Activated CD8-positive, alpha-beta T cell treated with anti-CD3 and anti-CD28 coated beads, Interleukin-2, amount 10 ng/mL, durations not matched to agents 7 days and 5 days (primary cell): ENCODE results near the gene JAK3. TPM values are rescaled to one million over a fixed set of nuclear protein-coding genes. Genes with fewer than 3 reads are reported as not detected.
"Not testable (repeated sequence)": the region's sequence is repeated elsewhere in the genome, so short reads cannot be mapped to it uniquely, and the experiment has no call there.

ENCODE experiments used
- ATAC-seq: fragments of 150-1000 bp; cut with Tn5 transposase; one replicate; pipeline ENCODE4 v1.10.0; 2021; ENCODE audit warnings: moderate library complexity
- CTCF ChIA-PET: fragments of 350-600 bp; sonication (Branson Sonifier 250); formaldehyde crosslinking; loops from one replicate; lab custom pipeline; 2021; ENCODE audit warnings: antibody characterized with exemption; lab: Charles Lee
- POLR2A ChIA-PET: fragments of 350-600 bp; sonication (Branson Sonifier 250); formaldehyde crosslinking; loops from one replicate; lab custom pipeline; 2021; ENCODE audit warnings: antibody characterized with exemption; lab: Charles Lee
- DNase-seq: peaks from one replicate; pipeline ENCODE4 v3.0.0-alpha.2; 2020
- H3K27ac Mint-ChIP-seq: one replicate; pipeline ENCODE4 v1.8.0; 2021; ENCODE audit warnings: mild to moderate bottlenecking, mixed read lengths
- H3K27me3 Mint-ChIP-seq: one replicate; pipeline ENCODE4 v1.8.0; 2021; ENCODE audit warnings: low read depth, mixed read lengths
- H3K36me3 Mint-ChIP-seq: one replicate; pipeline ENCODE4 v1.8.0; 2021; ENCODE audit warnings: low read depth, mixed read lengths
- H3K4me1 Mint-ChIP-seq: one replicate; pipeline ENCODE4 v1.8.0; 2021; ENCODE audit warnings: low read depth, mixed read lengths
- H3K4me3 Mint-ChIP-seq: one replicate; pipeline ENCODE4 v1.8.0; 2021; ENCODE audit warnings: mild to moderate bottlenecking, mixed read lengths
- H3K9me3 Mint-ChIP-seq: one replicate; pipeline ENCODE4 v1.8.0; 2022; ENCODE audit warnings: mixed read lengths; ENCODE audit not compliant: insufficient read depth
- total RNA-seq, 2 experiments: library from RNA; stranded (reverse); gene quantifications; one replicate each; pipeline ENCODE4 v1.2.3, GENCODE V29; 2021

Gene JAK3
- total RNA-seq, 2 experiments from 2014 or later, result 125 to 127 TPM

- DNase-seq, result no peak
- CTCF ChIA-PET, result no interaction called here
- peaks cover 3% of the 10 kb centered on the region for H3K36me3 Mint-ChIP-seq
- no peaks in the 10 kb centered on the region for H3K9me3 Mint-ChIP-seq
- no peak overlapping the region for H3K27ac Mint-ChIP-seq
- H3K4me3 Mint-ChIP-seq, result no peak overlapping the region
- no peak for ATAC-seq
- H3K4me1 Mint-ChIP-seq, result peaks cover 2% of the 10 kb centered on the region
- POLR2A ChIA-PET, result no interaction called here
- H3K27me3 Mint-ChIP-seq, result no peaks in the 10 kb centered on the region
These were observed 30.0 kb downstream of the JAK3 start for GRCh38 chr19:17817668-17818363.

GRCh38 chr19:17812099-17812498, 35.7 kb downstream of the JAK3 start:
- DNase-seq (no peak), ATAC-seq (no peak)
- Mint-ChIP-seq H3K36me3 (peaks cover 3% of the 10 kb centered on the region), H3K4me3 (no peak overlapping the region), H3K9me3 (no peaks in the 10 kb centered on the region), H3K27ac (no peak overlapping the region), H3K4me1 (peaks cover 13% of the 10 kb centered on the region), H3K27me3 (peaks cover 7% of the 10 kb centered on the region)
- POLR2A ChIA-PET, result interaction anchor here (1.2 kb wide), 1 partner anchor 12 kb away, joined by 3 read pairs; no protein-coding TSS in a partner anchor
- CTCF ChIA-PET, result no interaction called here

GRCh38 chr19:17811681-17812080, 36.1 kb downstream of the JAK3 start:
- H3K27ac Mint-ChIP-seq, result no peak overlapping the region
- peaks cover 3% of the 10 kb centered on the region for H3K36me3 Mint-ChIP-seq
- peaks cover 7% of the 10 kb centered on the region for H3K27me3 Mint-ChIP-seq
- ATAC-seq (no peak), DNase-seq (no peak)
- POLR2A ChIA-PET, result no interaction called here
- CTCF ChIA-PET, result no interaction called here
- peaks cover 14% of the 10 kb centered on the region for H3K4me1 Mint-ChIP-seq
- H3K4me3 Mint-ChIP-seq, result no peak overlapping the region
- no peaks in the 10 kb centered on the region for H3K9me3 Mint-ChIP-seq

GRCh38 chr19:17811103-17811502, 36.7 kb downstream of the JAK3 start:
- peaks cover 17% of the 10 kb centered on the region for H3K4me1 Mint-ChIP-seq
- no peak overlapping the region for H3K27ac Mint-ChIP-seq
- no peak overlapping the region for H3K4me3 Mint-ChIP-seq
- ATAC-seq (no peak), DNase-seq (no peak)
- peaks cover under 1% of the 10 kb centered on the region for H3K36me3 Mint-ChIP-seq
- H3K27me3 Mint-ChIP-seq, result peaks cover 7% of the 10 kb centered on the region
- ChIA-PET POLR2A (no interaction called here), CTCF (no interaction called here)
- no peaks in the 10 kb centered on the region for H3K9me3 Mint-ChIP-seq

GRCh38 chr19:17807731-17808316, 40.0 kb downstream of the JAK3 start:
- Mint-ChIP-seq H3K27ac (no peak overlapping the region), H3K9me3 (no peaks in the 10 kb centered on the region), H3K4me1 (peaks cover 35% of the 10 kb centered on the region), H3K36me3 (no peaks in the 10 kb centered on the region), H3K4me3 (no peak overlapping the region), H3K27me3 (peaks cover 7% of the 10 kb centered on the region)
- ChIA-PET POLR2A (no interaction called here), CTCF (interaction anchor here (1.0 kb wide), 1 partner anchor 13 kb away, joined by 3 read pairs; no protein-coding TSS in a partner anchor)
- peak; percentile 52 for ATAC-seq
- DNase-seq, result peak; percentile 49

- H3K4me1 Mint-ChIP-seq, result peaks cover 40% of the 10 kb centered on the region
- ATAC-seq (no peak), DNase-seq (no peak)
- no peaks in the 10 kb centered on the region for H3K9me3 Mint-ChIP-seq
- CTCF ChIA-PET, result no interaction called here
- POLR2A ChIA-PET, result no interaction called here
- no peaks in the 10 kb centered on the region for H3K36me3 Mint-ChIP-seq
- no peak overlapping the region for H3K4me3 Mint-ChIP-seq
- no peak overlapping the region for H3K27ac Mint-ChIP-seq
- peaks cover 5% of the 10 kb centered on the region for H3K27me3 Mint-ChIP-seq
These were observed 40.8 kb downstream of the JAK3 start for GRCh38 chr19:17806945-17807344.

GRCh38 chr19:17805427-17805826, 42.4 kb downstream of the JAK3 start:
- ATAC-seq (no peak), DNase-seq (no peak)
- peaks cover 41% of the 10 kb centered on the region for H3K4me1 Mint-ChIP-seq
- no peaks in the 10 kb centered on the region for H3K9me3 Mint-ChIP-seq
- no peak overlapping the region for H3K27ac Mint-ChIP-seq
- ChIA-PET POLR2A (no interaction called here), CTCF (interaction anchor here (1.1 to 1.3 kb wide), 3 partner anchors 21 to 54 kb away, joined by 3 to 6 read pairs (median 4); partner anchors contain the start of gene RPL18A)
- H3K4me3 Mint-ChIP-seq, result no peak overlapping the region
- H3K27me3 Mint-ChIP-seq, result peaks cover 5% of the 10 kb centered on the region
- H3K36me3 Mint-ChIP-seq, result no peaks in the 10 kb centered on the region

- Mint-ChIP-seq H3K4me3 (peak overlapping the region; percentile 51), H3K27ac (peak overlapping the region; percentile 86), H3K4me1 (peaks cover 41% of the 10 kb centered on the region), H3K9me3 (no peaks in the 10 kb centered on the region), H3K36me3 (no peaks in the 10 kb centered on the region), H3K27me3 (peaks cover 3% of the 10 kb centered on the region)
- DNase-seq (peak; percentile 69), ATAC-seq (peak; percentile 49)
- ChIA-PET CTCF (interaction anchor here (0.5 to 2.5 kb wide), 5 partner anchors 11 to 130 kb away, joined by 3 to 10 read pairs (median 5); partner anchors contain the start of genes CCDC124 and RPL18A), POLR2A (interaction anchor here (1.3 to 1.7 kb wide), 3 partner anchors 20 to 47 kb away, joined by 3 to 5 read pairs (median 3); partner anchors contain the start of gene JAK3)
These were observed 44.4 kb downstream of the JAK3 start for GRCh38 chr19:17803264-17803896.

- no peaks in the 10 kb centered on the region for H3K36me3 Mint-ChIP-seq
- ChIA-PET CTCF (interaction anchor here (1.2 to 2.5 kb wide), 5 partner anchors 12 to 131 kb away, joined by 3 to 10 read pairs (median 5); partner anchors contain the start of genes CCDC124 and RPL18A), POLR2A (interaction anchor here (0.6 to 1.7 kb wide), 3 partner anchors 45 to 1357 kb away, joined by 3 to 5 read pairs (median 4); partner anchors contain the start of genes FCHO1 and JAK3)
- H3K4me3 Mint-ChIP-seq, result peak overlapping the region; percentile 4
- H3K4me1 Mint-ChIP-seq, result peaks cover 34% of the 10 kb centered on the region
- peak overlapping the region; percentile 84 for H3K27ac Mint-ChIP-seq
- ATAC-seq (no peak), DNase-seq (no peak)
- peaks cover 3% of the 10 kb centered on the region for H3K27me3 Mint-ChIP-seq
- no peaks in the 10 kb centered on the region for H3K9me3 Mint-ChIP-seq
These were observed 45.5 kb downstream of the JAK3 start for GRCh38 chr19:17802137-17802858.

- CTCF ChIA-PET, ATAC-seq, POLR2A ChIA-PET, H3K9me3 Mint-ChIP-seq, H3K4me3 Mint-ChIP-seq, H3K36me3 Mint-ChIP-seq, DNase-seq, H3K27ac Mint-ChIP-seq: not testable (repeated sequence)
- Mint-ChIP-seq H3K27me3 (peaks cover 14% of the 10 kb centered on the region), H3K4me1 (peaks cover 46% of the 10 kb centered on the region)
These were observed 49.2 kb downstream of the JAK3 start for GRCh38 chr19:17798599-17798998.
